G401.6 (cell line): ENCODE results near the gene GIT2.

Experiments used
- FAIRE-seq: peaks from 2 replicates; lab custom pipeline; 2012; peaks lifted over from hg19 to GRCh38; lab: Jason Lieb, UNC

GIT2 gene

DNA sequence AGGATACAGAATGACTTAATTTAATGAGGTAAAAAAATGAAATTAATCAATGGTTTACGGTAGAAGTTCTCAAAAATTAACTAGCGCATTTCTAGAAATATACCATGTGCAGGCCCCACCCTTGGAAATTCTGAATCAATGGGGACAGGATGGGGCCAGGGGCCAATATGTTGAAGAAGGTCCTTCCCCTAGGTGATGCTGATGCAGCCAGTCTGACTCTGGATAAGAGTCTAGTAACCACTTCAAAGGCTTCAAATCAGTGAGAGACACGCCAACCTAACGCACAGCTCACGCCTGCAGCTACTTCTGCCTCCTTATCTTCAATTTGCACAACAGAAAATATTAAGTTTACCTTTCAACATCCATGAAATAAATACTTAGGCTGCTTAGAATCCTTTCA, 14.9 kb downstream of the GIT2 start:
- FAIRE-seq, result no peak

DNA sequence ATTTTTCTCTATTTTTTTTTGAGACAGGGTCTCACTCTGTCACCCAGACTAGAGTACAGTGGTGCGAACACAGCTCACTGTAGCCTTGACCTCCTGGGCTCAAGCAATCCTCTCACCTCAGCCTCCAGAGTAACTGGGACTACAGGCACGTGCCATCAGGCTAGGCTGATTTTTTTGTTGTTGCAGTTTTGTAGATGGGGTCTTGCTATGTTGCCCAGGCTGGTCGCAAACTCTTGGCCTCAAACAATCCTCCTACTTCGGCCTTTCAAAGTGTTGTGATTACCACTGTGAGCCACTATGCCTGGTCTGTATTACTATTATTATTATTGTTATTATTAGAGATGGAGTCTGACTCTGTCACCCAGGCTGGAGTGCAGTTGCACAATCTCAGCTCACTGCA, 23.3 kb downstream of the GIT2 start:
- no peak for FAIRE-seq

DNA sequence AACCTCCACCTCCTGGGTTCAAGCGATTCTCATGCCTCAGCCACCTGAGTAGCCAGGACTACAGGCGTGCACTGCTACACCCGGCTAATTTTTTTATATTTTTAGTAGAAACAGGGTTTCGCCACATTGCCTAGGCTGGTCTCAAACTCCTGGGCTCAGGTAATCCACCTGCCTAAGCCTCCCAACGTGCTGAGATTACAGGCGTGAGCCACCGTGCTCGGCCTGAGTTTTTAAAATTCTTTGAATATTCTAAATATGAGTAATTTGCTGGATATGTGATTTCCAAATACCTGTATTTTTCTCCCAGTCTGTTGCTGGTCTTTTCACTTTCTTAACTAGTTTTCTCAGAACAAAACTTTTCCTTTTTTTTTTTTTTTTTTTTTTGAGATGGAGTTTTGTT, 27.4 kb downstream of the GIT2 start:
- no peak for FAIRE-seq

DNA sequence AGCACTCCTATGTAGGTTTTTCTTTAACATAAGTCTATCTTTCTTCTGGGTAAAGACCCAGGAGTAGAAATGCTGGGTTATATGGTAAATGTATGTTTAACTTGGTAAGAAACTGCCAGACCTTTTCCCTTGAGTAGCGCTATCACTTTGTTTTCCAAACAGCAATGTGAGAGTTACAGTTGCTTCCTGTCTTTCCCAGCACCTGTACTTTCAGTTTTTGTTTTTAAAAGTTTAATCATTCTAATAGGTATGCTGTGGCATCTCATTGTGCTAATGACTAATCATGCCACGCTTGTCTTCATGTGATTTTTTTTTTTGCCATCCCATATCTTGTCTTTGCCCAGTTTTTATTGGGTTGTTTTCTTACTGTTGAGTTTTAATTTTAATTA, 28.1 kb downstream of the GIT2 start:
- no peak for FAIRE-seq

DNA sequence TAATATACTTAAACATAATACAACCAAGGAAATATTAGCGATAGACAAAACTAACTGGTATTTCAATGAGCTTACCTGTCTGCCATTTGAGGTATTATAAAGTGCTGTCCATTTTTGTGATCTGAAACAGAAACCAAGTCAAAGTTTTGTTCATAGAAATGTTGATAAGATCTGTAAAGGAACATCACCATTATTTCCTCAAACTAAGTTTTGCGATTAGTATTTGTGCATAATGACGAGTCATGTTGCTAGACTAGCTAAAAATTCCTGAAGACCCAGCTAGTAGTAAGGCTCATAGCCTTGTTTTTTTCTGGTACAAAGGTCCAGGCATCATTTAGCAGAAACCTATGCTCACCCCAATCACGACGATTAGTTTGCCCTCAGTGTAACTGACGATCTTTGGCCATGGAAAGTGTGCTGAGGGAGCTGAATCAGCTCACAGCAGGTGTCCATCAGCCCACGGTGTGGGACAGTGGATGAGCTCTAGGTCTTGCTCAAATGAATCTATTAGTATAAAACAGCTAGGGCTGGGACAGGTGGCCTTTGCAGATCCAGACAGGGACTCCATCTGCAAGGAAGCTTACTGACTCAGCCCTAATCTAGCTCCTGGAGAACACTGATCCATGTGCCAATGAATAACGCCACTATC, 28.7 kb downstream of the GIT2 start:
- no peak for FAIRE-seq

DNA sequence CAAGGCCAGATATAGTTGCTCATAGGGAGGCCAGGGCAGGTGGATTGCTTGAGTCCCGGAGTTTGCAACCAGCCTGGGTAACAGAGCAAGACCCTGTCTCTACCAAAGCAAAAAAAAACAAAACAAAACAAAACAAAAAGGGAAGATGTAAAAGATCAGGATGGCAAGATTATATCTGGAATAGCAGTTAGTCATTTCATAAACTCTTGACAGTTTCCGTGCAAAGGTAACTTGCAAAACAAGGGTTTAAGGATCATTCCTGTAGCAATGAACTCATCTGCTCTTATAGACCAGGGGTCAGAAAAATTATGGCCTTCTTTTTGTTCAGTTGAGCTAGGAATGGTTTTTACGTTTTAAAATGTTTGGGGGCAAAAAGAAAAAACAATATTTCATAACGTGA, 29.6 kb downstream of the GIT2 start:
- no peak for FAIRE-seq

DNA sequence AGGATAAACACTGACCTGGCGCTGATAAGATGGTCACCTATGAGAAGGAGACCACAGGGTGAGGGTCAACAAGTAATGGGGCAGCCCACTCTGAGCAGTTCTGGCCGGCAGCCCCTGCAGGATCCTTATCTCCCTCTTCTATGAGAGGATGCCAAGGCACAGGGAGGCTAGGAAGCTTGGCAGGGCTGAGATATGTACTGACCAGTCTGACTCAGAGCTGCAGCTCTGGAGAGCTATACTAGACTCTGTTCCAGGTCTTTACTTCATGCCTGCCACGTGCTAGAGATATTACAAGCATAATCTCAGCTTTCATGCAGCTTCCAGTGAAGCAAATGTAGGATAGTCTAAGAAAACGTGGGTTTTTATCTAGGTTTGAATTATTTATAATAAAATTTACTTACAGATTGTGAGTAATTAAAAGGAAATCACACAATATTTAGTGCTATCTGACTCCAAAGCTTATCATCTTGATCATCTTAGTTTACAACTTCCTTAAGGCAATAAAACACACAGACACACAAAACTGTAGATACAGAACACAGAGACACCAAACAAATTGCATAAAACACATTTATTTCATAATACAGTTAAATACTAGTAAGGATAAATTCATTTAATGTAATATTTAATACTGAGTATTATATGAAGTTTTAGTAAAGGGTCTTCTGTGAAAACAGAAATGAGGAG, 32.3 kb downstream of the GIT2 start:
- no peak for FAIRE-seq

DNA sequence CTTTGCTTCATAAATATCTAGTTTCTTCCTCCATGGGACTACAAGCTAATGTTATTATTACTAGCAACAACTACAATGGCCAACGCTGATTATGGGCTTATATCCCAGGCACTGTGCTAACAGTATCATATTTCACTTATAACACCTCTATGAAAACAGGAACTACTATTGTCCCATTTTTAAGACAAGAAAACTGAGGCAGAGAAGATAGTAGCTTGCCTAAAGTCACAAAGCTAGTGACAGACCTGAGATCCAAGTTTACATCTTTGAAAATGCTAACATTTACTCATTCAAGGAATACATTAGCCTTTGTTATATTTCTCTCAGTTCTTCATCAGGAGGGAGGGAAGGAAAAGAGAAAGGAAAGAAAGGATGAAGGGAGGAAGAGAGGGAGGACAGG, 32.8 kb downstream of the GIT2 start:
- no peak for FAIRE-seq

DNA sequence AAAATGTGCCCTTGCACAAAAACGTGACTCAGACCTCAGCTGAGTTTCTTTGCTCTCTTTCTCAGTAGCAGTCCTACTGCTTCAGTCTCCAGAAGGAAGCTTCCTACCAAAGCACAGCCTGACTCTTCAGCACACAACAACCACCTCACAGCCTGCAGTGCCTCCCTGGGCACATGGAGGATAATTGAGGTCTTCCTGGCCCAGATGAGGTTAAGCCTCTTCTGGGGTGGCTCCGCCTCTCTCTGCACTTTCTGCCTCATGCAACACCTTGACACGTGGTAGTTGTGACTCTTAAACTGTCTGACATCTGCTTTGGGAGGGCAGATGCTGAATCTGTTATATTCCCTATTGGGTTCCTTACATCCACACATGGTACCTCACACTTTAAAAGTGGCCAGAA, 33.8 kb downstream of the GIT2 start:
- no peak for FAIRE-seq

DNA sequence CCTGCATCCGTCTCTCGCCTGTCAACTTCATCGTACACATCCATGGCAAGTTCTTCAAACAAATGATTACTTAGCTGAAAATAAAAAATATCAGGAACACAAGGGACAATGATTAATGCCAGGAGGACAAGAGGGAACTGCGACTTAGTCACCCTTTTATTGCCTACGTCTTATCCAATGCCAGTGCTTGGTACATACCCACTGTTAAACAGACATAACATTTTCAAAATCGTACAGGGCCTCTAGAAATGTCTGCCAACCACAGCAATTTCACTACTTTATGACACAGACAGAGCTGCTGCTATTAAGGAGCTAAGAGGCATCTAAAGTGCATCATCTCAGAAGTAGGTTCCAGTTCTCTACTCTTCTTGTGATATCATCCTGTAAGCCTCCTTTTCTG, 34.6 kb downstream of the GIT2 start:
- no peak for FAIRE-seq

DNA sequence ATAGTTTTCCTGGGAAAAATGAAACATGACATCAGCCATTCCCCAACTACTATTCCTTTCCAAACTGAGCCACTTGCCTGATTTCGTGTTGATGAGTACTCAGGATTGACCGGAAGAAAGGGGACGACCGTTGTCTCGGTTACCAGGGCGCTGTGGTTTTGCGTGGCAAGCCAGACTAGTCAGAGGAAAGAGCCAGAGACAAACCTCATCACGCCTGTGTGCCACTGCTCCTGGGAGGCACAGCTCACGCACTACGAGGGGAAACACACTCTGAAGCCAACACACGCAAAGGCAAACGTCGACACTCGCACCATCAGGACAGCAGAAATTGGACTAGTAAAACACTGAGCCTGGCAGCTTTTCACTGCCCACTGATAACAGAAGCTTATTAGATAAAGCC, 35.0 kb downstream of the GIT2 start:
- FAIRE-seq, result no peak

DNA sequence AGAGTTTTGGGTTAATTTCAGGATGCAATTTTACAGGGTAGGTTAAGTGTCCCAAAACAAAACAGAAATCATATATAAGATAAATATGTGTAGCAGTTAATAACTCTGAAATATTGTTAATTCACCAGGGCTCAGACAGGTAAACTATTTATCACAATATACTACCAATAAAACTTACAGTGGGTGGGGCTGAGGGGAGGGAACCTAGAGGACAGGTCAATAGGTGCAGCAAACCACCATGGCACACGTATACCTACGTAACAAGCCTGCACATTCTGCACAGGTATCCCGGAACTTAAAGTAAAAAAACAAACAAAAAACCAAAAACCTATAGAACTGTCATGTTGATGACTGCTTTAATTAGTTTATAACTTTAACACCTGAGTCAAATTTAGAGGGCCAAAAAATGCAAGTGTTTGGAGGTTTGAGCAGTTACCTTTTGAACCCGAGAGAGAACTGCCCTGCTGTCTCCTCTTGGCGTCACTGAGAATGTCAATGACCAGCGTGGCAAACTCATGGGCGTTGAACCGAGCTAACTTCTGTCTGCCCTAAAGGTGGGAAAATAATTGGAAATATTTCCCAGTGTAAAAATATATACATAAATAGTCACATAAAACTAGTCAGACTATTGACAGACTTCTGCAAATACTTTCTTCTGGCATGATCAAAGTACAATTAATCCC, 36.6 kb downstream of the GIT2 start:
- no peak for FAIRE-seq

DNA sequence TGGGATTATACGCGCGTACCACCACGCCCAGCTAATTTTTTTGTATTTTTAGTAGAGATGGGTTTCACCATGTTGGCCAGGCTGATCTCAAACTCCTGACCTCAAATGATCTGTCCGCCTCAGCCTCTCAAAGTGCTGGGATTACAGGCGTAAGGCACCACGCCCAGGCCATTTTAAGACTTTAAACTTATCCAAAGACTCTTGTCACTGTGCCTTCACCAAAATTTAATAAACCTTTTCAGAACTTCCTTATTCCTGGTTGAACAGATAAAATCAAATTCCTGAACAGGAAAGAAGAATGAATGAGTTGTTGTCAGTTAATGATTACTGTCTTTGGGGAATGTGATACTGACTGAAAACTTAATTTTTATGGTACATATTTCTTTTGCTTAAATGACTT, 37.8 kb downstream of the GIT2 start:
- FAIRE-seq, result no peak

DNA sequence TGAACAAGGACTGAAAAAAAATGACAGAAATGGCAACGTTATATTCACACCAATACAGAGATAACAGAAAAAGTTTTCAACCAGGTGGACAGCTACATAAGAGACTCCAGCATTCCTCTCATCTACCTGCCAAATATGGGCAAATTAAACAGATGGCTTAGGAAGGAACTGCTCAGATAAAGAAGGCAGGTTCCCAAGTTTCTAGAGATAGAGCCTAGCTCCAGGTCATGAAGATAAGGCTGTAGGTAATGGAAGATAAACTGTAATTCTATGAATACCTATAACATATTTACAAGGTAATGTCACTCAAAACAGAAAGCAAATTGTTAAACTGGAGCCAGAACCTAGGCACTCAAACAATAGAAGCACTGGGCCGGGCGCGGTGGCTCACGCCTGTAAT, 42.5 kb downstream of the GIT2 start:
- no peak for FAIRE-seq

DNA sequence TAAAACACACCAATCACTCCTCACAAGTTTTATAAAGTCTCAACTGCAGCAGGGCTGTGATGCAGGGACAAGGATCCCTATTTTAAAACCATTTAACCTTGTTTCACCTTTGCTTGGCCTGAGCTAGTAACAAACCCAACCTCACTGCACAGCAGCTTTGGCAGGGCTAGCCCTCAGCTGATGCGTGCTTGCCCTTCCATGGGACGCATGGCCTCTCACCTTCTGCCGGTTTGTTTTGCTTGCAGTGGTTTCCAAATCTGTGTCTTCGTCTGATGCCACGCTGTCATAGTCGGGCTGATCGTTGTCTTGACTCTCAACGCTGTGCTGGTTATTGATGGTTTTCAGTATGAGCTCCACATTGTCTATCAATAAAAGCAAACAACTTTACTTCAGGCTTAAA, 43.3 kb downstream of the GIT2 start:
- no peak for FAIRE-seq

DNA sequence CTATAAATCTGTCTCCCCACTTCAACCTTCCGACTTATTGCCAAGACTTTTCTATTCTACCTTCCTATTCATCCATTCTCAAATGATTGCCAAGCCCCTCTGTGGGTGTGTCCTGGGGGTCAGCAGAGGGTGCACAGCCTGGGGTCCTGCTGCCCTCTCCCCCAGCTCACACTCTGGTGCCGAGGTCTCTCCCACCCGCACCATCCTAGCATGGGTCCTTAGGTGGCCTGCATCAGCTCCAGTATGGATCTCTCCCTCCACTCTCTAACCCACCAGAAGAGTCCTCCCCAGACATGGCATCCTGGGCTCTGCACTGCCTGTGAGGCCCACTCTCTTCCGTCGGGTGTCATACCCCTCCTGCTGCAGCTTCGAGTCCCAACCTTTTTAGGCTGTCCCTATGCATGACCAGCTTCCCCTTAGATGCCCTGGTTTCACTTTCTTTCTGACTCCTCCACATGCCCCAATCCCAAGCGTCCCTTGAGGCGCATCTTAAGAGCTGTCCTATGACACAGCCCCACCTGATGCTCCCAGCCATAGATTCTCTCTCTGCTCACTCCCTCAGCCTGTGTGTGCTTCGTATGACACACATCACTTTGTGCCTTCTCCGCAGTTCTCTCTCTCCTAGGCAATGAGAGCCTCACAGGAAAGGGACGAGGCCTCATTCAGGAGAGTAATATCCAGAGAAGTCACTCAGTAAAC, 43.9 kb downstream of the GIT2 start:
- no peak for FAIRE-seq

DNA sequence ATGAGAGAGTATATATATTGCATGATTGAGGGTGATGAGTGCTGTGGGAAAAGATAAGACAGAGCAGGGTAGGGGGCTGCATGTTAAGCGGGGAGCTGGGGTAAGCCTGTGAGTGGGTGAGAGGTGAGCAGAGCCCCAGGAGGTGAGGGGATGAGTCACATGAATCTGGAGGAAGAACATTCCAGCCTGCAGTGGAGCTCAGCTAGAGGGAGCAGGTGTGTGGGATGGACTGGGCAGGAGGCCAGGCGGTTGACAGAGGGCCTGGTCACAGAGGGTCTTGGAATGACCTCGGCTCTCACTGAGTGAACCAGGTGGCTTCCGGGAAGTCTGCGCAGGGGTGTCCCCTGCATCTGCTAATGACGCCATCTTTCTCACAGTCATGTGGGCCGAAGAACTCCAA, 44.4 kb downstream of the GIT2 start:
- no peak for FAIRE-seq

DNA sequence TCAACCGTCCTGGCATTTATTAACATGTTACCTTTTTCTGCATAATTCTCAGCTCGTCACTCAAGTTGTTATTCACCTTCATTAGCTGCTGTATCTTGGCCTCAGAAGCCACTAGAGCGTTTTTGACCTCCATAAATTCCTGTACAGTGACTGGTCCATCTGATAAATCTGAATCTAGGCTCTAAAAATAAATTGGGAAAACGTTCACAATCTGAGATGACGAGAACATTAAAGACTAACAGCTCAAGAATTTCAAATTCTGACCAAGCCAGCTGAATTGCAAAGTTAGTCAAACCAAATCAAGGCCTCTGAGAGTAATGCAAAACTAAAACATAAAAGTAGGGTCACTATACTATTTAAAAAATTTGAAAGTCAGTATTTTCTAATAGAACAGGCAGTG, 45.0 kb downstream of the GIT2 start:
- FAIRE-seq, result no peak

DNA sequence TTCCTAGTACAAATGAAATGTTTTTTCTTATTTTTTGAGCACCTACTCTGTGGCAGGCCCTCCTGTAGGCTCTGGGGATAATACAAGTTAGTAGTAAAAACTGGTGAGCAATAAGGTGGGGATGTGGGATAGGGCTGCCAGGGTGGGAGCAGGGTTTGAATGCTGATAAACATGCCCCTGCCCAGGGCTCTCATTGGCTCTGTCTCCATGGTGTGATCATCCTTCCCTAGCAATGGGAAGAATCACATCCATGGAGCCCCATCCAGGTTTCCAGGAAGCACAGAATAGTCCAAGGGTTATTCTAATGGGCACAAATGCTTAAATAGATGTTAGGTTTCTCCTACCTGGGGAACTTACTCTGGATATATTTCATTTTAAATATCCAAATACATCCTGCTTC, 45.5 kb downstream of the GIT2 start:
- FAIRE-seq, result no peak

DNA sequence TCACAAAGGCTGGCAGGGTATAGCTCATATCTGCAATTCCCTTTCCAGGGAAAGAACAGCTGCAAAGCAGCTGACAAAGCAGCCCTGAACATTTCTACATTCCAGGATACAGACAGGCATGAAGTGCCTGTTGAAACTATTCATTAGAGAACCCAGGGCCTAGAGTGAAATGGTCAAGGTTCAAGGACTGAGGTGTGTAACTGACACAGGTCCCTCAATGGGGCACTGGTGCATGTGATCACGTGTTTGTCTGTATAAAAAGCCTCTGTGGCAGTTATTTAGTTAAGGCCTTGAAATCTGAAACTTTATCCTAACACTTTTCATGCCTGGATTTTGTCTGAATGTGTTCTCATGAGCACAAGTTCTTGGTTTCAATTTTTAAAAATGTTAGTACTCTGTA, 47.1 kb downstream of the GIT2 start:
- FAIRE-seq, result no peak

DNA sequence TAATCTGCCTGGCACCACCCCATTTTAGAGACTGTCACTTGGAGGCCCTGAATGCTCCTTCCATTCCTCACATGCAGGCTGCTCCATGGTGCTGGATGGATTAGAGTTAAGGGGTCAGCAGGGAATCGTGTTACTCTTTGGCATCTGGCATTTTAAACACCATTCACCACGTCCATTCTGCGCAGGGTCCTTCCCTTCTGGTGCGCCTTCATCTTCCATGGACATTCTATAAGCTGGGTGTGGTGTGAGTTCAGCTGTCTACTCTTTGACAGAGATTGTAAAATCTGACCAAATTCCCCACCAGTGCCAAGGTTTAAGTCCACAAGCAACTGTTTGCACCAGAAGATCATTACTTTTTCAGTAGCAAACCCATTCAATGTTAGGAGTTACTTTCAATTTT, 47.8 kb downstream of the GIT2 start:
- no peak for FAIRE-seq

DNA sequence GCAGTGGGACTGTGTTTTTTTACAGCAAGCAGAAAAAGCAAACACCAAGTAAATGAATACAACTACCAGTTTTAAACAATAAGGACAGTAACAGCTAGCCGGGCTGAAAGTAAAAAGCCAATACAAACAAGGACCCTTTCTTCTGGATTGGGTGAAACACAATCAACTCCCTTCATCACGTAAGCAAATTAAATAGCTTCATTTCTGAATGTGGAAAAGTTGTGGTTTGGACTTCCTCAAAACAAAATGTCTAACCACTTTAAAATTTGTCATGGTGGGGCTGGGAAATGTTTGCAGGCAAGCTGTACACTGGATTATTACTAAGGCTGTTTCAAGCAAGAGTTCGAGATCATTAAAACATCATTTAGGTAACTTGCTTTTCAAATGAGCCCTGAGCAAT, 48.6 kb downstream of the GIT2 start:
- no peak for FAIRE-seq

DNA sequence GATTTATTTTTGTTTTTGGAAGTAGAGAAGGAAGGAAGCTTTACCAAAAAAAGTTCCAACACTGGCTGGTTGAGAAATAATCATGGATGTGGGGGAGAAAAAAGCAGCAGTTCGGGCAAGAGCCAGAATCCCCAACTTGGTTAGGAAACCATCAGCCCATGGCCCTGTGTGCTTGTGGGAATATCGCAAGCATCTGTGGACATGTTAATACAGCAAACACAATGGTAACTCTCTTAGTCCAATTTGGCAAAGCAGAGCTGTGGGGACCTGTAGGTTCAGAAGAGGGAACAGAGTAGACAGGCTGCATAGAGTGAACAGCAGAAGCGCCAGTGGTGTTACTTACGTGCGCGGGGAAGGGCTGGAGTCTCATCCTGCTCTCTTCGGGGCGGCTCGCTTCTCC, 49.3 kb downstream of the GIT2 start:
- FAIRE-seq, result no peak
